GM12864 (cell line): Measurements from ENCODE around the gene DIPK2A.

Experiments
- DNase-seq: peaks from one replicate; pipeline ENCODE4 v3.0.0-alpha.2; 2011; ENCODE audit warnings: low read depth
- H3K4me3 ChIP-seq: 2 replicates; pipeline ENCODE4 v1.5.1; 2011; ENCODE audit warnings: mild to moderate bottlenecking, low read depth, low read length, control low read depth
- CTCF ChIP-seq: IDR thresholded peaks from 2 replicates; pipeline ENCODE4 v1.5.1; 2011; ENCODE audit warnings: low read depth, mild to moderate bottlenecking, moderate library complexity, low read length, control low read depth, inconsistent platforms; ENCODE audit errors: missing control alignments

The DIPK2A gene

GRCh38 chr3:143974271-143975238 is 2.9 kb downstream of the DIPK2A start:
- peak overlapping the region; percentile 96 for H3K4me3 ChIP-seq
- no peak for DNase-seq
- TF ChIP-seq CTCF: no peak

GRCh38 chr3:143975554-143976152 is 4.0 kb downstream of the DIPK2A start:
- H3K4me3 ChIP-seq: no peak overlapping the region; the same call in 1 of the 2 replicates
- DNase-seq: no peak
- TF ChIP-seq CTCF: peak; percentile 48

GRCh38 chr3:143977341-143978262 is 6.0 kb downstream of the DIPK2A start:
- no peak for TF ChIP-seq CTCF
- DNase-seq: no peak
- H3K4me3 ChIP-seq: no peak overlapping the region; the same call in 1 of the 2 replicates

GRCh38 chr3:143978263-143978631 is 6.6 kb downstream of the DIPK2A start:
- H3K4me3 ChIP-seq: no peak overlapping the region
- TF ChIP-seq CTCF: no peak
- no peak for DNase-seq

- TF ChIP-seq CTCF: no peak
- no peak for DNase-seq
Observed at GRCh38 chr3:143979041-143979440, 7.4 kb downstream of the DIPK2A start.

GRCh38 chr3:143979813-143980212 is 8.2 kb downstream of the DIPK2A start:
- no peak for TF ChIP-seq CTCF
- H3K4me3 ChIP-seq: no peak overlapping the region
- no peak for DNase-seq

More at GRCh38 chr3:143979041-143979440, 7.4 kb downstream of the DIPK2A start:
- no peak overlapping the region for H3K4me3 ChIP-seq
